ENCODE measurements around the gene FAM76B. TPM values are rescaled to one million over a fixed set of nuclear protein-coding genes. Genes with fewer than 3 reads are reported as not detected.

The FAM76B gene
- total and polyA plus RNA-seq, 2 of the 13 experiments (the other 11 are each of a cell fraction or from before 2014, with no cell fraction given): 20.2 to 24.2 TPM

DNA sequence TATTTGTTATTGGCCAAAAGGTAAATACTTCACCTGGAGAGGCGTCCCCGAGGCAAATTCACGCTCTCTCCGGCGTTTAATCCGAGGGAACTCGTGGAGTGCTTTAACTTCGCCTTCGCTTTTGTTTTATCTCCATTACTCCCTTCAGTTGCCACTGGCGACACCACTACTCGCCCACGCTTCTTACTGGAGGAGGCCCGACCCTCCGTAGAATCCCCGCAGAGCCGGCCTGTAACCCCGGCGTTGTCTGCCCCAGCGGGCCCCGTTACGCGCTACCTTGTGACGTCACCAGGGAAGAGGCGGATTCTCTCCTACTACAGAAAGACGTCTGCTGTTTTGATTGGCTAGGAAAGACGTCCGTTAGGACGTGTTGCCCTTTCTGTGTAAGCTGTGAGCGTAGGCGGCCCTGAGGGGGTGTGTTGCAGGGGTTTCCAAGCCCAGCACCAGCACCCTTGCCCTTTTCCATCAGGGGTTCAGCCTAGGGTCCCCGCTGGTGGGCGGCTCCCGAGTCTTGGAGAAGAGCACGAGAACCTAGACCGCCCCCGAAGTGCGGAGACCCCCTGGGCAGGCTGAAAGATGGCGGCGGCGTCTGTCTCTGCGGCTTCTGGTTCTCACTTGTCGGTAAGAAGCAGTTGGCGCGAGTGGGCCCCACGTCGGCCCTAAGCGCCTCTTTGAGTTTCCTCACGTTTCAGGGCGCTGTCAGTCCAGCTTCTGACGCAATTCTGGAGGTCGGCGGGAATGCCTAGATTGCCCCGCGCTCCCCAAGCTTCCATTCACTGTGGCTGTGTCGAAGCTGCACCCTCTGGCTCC, 746 bp upstream of the FAM76B start, which contains the start of gene CEP57 (continued):
- TF ChIP-seq HDAC6 (IDR thresholded peaks at IDR 0.05; ENCODE audit: low read depth, low read length) (no peak), TP53 (CRISPR knock-in tag; conservative IDR thresholded peaks at IDR 0.05) (no peak), GPN1 (CRISPR knock-in tag; IDR thresholded peaks at IDR 0.05; ENCODE audit: borderline replicate concordance) (no peak), ZNF672 (CRISPR knock-in tag; IDR thresholded peaks at IDR 0.05) (no peak), ZNF558 (CRISPR knock-in tag; IDR thresholded peaks at IDR 0.05; ENCODE audit: borderline replicate concordance) (no peak), JARID2 (CRISPR knock-in tag; IDR thresholded peaks at IDR 0.05; ENCODE audit: insufficient replicate concordance) (no peak), SIN3A (IDR thresholded peaks at IDR 0.05; ENCODE audit: borderline replicate concordance, low read depth, low read length) (peak; percentile 56; the same call in 1 of the 2 replicates), ZNF33B (CRISPR knock-in tag; IDR thresholded peaks at IDR 0.05) (no peak), GZF1 (CRISPR knock-in tag; IDR thresholded peaks at IDR 0.05) (no peak; the same call in 1 of the 2 replicates), CENPX (CRISPR knock-in tag; IDR thresholded peaks at IDR 0.05) (no peak), SAP130 (CRISPR knock-in tag; IDR thresholded peaks at IDR 0.05; ENCODE audit: low read depth) (no peak; the same call in 1 of the 2 replicates), MAZ (IDR thresholded peaks at IDR 0.05; ENCODE audit: borderline replicate concordance, low read depth, low read length) (no peak), MAZ (CRISPR knock-in tag; IDR thresholded peaks at IDR 0.05; ENCODE audit: low read depth) (peak; percentile 7; the same call in 1 of the 2 replicates), CHD4 (IDR thresholded peaks at IDR 0.05; ENCODE audit: borderline replicate concordance, low read length) (no peak)
- TF ChIP-seq, protein P1, sequence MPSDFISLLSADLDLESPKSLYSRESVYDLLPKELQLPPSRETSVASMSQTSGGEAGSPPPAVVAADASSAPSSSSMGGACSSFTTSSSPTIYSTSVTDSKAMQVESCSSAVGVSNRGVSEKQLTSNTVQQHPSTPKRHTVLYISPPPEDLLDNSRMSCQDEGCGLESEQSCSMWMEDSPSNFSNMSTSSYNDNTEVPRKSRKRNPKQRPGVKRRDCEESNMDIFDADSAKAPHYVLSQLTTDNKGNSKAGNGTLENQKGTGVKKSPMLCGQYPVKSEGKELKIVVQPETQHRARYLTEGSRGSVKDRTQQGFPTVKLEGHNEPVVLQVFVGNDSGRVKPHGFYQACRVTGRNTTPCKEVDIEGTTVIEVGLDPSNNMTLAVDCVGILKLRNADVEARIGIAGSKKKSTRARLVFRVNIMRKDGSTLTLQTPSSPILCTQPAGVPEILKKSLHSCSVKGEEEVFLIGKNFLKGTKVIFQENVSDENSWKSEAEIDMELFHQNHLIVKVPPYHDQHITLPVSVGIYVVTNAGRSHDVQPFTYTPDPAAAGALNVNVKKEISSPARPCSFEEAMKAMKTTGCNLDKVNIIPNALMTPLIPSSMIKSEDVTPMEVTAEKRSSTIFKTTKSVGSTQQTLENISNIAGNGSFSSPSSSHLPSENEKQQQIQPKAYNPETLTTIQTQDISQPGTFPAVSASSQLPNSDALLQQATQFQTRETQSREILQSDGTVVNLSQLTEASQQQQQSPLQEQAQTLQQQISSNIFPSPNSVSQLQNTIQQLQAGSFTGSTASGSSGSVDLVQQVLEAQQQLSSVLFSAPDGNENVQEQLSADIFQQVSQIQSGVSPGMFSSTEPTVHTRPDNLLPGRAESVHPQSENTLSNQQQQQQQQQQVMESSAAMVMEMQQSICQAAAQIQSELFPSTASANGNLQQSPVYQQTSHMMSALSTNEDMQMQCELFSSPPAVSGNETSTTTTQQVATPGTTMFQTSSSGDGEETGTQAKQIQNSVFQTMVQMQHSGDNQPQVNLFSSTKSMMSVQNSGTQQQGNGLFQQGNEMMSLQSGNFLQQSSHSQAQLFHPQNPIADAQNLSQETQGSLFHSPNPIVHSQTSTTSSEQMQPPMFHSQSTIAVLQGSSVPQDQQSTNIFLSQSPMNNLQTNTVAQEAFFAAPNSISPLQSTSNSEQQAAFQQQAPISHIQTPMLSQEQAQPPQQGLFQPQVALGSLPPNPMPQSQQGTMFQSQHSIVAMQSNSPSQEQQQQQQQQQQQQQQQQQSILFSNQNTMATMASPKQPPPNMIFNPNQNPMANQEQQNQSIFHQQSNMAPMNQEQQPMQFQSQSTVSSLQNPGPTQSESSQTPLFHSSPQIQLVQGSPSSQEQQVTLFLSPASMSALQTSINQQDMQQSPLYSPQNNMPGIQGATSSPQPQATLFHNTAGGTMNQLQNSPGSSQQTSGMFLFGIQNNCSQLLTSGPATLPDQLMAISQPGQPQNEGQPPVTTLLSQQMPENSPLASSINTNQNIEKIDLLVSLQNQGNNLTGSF (CRISPR knock-in tag; IDR thresholded peaks at IDR 0.05): 0 out of 2 replicates have a peak, but pooled peaks have one; percentile 25
- TF ChIP-seq, protein P2, sequence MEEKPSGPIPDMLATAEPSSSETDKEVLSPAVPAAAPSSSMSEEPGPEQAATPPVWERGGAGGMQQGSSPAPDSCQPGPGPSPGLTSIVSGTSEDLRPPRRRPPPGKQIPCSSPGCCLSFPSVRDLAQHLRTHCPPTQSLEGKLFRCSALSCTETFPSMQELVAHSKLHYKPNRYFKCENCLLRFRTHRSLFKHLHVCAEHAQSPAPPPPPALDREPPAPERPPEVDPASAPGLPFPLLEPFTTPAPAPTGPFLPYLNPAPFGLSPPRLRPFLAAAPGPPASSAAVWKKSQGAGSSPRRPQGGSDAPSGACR (CRISPR knock-in tag; IDR thresholded peaks at IDR 0.05): no peak
- TF ChIP-seq, protein P3, sequence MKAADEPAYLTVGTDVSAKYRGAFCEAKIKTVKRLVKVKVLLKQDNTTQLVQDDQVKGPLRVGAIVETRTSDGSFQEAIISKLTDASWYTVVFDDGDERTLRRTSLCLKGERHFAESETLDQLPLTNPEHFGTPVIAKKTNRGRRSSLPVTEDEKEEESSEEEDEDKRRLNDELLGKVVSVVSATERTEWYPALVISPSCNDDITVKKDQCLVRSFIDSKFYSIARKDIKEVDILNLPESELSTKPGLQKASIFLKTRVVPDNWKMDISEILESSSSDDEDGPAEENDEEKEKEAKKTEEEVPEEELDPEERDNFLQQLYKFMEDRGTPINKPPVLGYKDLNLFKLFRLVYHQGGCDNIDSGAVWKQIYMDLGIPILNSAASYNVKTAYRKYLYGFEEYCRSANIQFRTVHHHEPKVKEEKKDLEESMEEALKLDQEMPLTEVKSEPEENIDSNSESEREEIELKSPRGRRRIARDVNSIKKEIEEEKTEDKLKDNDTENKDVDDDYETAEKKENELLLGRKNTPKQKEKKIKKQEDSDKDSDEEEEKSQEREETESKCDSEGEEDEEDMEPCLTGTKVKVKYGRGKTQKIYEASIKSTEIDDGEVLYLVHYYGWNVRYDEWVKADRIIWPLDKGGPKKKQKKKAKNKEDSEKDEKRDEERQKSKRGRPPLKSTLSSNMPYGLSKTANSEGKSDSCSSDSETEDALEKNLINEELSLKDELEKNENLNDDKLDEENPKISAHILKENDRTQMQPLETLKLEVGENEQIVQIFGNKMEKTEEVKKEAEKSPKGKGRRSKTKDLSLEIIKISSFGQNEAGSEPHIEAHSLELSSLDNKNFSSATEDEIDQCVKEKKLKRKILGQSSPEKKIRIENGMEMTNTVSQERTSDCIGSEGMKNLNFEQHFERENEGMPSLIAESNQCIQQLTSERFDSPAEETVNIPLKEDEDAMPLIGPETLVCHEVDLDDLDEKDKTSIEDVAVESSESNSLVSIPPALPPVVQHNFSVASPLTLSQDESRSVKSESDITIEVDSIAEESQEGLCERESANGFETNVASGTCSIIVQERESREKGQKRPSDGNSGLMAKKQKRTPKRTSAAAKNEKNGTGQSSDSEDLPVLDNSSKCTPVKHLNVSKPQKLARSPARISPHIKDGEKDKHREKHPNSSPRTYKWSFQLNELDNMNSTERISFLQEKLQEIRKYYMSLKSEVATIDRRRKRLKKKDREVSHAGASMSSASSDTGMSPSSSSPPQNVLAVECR (CRISPR knock-in tag; IDR thresholded peaks at IDR 0.05; ENCODE audit: borderline replicate concordance): no peak
- TF ChIP-seq, protein P4, sequence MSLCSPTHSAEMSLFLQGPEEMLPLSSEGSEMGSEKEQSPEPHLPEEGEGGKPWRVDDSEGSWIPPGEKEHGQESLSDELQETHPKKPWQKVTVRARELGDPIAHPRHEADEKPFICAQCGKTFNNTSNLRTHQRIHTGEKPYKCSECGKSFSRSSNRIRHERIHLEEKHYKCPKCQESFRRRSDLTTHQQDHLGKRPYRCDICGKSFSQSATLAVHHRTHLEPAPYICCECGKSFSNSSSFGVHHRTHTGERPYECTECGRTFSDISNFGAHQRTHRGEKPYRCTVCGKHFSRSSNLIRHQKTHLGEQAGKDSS (CRISPR knock-in tag; IDR thresholded peaks at IDR 0.05; ENCODE audit: borderline replicate concordance, low read depth): no peak
